ENCODE results near the gene SEMA3B. TPM values are rescaled to one million over a fixed set of nuclear protein-coding genes. Genes with fewer than 3 reads are reported as not detected.
A peak's percentile ranks its signal among the peaks of the same experiment; 100 is the strongest.

SEMA3B gene
- total RNA-seq, 1 experiment from 2014 or later, result 6.4 TPM

DNA sequence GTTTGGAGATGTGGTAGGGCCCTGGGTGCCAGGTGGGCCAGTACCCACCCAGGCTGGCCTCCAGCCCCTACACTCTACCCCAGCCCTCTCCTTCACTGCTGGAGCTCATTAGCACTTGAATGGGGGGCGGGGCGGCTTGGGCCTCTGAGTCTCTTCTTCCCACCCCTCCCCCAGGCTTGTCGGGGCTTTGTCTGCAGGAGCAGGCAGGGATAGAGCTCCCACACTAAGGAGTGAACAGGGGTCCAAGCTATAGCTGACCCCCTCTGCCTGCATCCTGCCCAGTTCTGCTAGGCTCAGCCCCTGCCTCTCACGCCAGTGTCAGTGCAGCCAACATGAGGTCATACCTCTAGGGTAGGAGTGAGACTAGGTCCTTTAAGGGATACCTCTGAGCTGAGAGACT, 27.8 kb upstream of the SEMA3B start:
- no peaks in the 10 kb centered on the region for H4K20me1 ChIP-seq (ENCODE audit: control insufficient read depth, insufficient read depth, insufficient read length)

More for the DNA sequence above, 27.8 kb upstream of the SEMA3B start:
- Histone ChIP-seq H4K5ac (ENCODE audit: insufficient read length, low read depth, low read length) (no peak overlapping the region), H3K14ac (ENCODE audit: insufficient read depth, low read length) (0 out of 2 replicates have a peak overlapping the region, but pooled peaks have one; percentile 6), H3K79me2 (ENCODE audit: insufficient read depth, low read length) (peaks cover 32% of the 10 kb centered on the region; the same call in 1 of the 2 replicates), H3K56ac (ENCODE audit: insufficient read length, low read depth, low read length) (no peak overlapping the region), H3K23ac (ENCODE audit: insufficient read length, low read depth, low read length) (no peak overlapping the region), H2BK12ac (ENCODE audit: insufficient read length, low read depth, low read length) (no peak overlapping the region), H2BK5ac (ENCODE audit: insufficient read length, low read length) (no peak overlapping the region), H2AK5ac (ENCODE audit: insufficient read length, low read length) (no peak overlapping the region), H3K27ac (ENCODE audit: insufficient read length, low read depth, low read length) (no peak overlapping the region), H2BK20ac (ENCODE audit: low read depth, low read length, poor library complexity, severe bottlenecking) (no peak overlapping the region), H3K9me3 (ENCODE audit: control insufficient read depth, low read depth, low read length) (no peaks in the 10 kb centered on the region), H3K79me1 (ENCODE audit: insufficient read depth, low read depth, low read length, poor library complexity, severe bottlenecking) (peaks cover 11% of the 10 kb centered on the region), H4K91ac (ENCODE audit: insufficient read length, low read depth, low read length) (no peak overlapping the region), H2BK15ac (ENCODE audit: low read depth, low read length) (no peak overlapping the region), H3K4me1 (ENCODE audit: insufficient read depth, low read length) (peaks cover 15% of the 10 kb centered on the region; the same call in 1 of the 2 replicates), H3K23me2 (ENCODE audit: insufficient read length, low read depth, low read length, poor library complexity, severe bottlenecking) (peaks cover 17% of the 10 kb centered on the region), H2BK120ac (ENCODE audit: low read depth, low read length, poor library complexity, severe bottlenecking) (no peak overlapping the region), H3K4ac (ENCODE audit: low read depth, low read length) (no peak overlapping the region), H2AFZ (ENCODE audit: low read length) (no peak overlapping the region), H3K18ac (ENCODE audit: insufficient read length, low read depth, low read length) (no peak overlapping the region), H3T11ph (ENCODE audit: low read length) (no peak overlapping the region), H3K9ac (ENCODE audit: extremely low read depth, insufficient read length, low read length) (peak overlapping the region; percentile 47), H3K4me2 (ENCODE audit: insufficient read depth, insufficient read length, low read length) (peak overlapping the region; percentile 70), H3K27me3 (ENCODE audit: insufficient read depth, low read length) (no peaks in the 10 kb centered on the region), H4K8ac (replicated peaks; ENCODE audit: insufficient read length, low read depth, low read length) (no peak overlapping the region)
- WGBS (ENCODE audit: extremely low coverage, insufficient read length, low lambda C conversion rate), result no CpG with 5 or more reads among the region's 4 CpGs
- Mint-ChIP-seq H3K4me3 (peak overlapping the region; percentile 54 to 74), H3K4me1 (peaks cover 74 to 86% of the 10 kb centered on the region in 2 experiments), H3K9me3 (no peaks in the 10 kb centered on the region), H3K27ac (peak overlapping the region; percentile 97 to 99 (median 98)), H3K36me3 (ENCODE audit: insufficient read depth in 1 of 3, low read depth in 3 of 3) (peaks cover 6 to 19% (median 17%) of the 10 kb centered on the region in 3 experiments; a peak in 5 of 7 replicates), H3K27me3 (ENCODE audit: low read depth) (no peaks in the 10 kb centered on the region)
- DNase-seq, result peak; percentile 96
- TF ChIP-seq, protein P1, sequence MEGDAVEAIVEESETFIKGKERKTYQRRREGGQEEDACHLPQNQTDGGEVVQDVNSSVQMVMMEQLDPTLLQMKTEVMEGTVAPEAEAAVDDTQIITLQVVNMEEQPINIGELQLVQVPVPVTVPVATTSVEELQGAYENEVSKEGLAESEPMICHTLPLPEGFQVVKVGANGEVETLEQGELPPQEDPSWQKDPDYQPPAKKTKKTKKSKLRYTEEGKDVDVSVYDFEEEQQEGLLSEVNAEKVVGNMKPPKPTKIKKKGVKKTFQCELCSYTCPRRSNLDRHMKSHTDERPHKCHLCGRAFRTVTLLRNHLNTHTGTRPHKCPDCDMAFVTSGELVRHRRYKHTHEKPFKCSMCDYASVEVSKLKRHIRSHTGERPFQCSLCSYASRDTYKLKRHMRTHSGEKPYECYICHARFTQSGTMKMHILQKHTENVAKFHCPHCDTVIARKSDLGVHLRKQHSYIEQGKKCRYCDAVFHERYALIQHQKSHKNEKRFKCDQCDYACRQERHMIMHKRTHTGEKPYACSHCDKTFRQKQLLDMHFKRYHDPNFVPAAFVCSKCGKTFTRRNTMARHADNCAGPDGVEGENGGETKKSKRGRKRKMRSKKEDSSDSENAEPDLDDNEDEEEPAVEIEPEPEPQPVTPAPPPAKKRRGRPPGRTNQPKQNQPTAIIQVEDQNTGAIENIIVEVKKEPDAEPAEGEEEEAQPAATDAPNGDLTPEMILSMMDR (conservative IDR thresholded peaks at IDR 0.05), result no peak
